HG03571 (cell line): ENCODE measurements around the gene SLC7A9.

Experiments used
- ATAC-seq: cut with Tn5 transposase; IDR thresholded peaks from one replicate; pipeline ENCODE4 v1.9.1; 2021; ENCODE audit not compliant: unreplicated experiment

The SLC7A9 gene

DNA sequence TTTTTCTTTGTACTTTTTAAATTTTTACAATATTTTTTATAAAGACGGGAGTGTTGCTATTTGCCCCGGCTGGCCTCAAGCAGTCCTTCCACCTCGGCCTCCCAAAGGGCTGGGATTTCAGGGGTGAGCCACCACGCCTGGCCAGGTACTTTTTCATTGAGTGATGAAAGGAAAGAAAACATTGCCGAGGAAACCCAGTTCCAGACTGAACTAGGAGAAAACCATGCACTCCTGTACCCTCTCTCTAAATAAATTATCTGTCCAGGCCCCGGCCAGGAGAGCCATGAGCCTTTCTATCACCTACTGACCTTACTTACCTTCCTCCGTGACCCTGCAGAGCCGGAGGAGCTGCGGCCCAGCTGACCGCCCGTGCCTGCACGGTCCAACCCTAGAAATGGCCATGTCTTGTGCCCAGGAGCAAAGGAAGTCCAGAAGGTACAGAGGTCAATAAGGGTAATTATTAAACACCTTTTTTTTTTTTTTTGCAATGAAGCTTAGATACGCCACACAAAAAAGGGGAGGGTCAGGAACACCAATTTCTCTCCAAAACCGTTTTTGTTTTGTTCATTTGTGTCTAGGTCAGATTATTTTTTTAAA is at the start of gene SLC7A9:
TSS of gene SLC7A9 (minus strand) at position 399 of the 597 bp plus-strand sequence. CDS start 1,233 bp downstream, outside the sequence.
- no peak for ATAC-seq

DNA sequence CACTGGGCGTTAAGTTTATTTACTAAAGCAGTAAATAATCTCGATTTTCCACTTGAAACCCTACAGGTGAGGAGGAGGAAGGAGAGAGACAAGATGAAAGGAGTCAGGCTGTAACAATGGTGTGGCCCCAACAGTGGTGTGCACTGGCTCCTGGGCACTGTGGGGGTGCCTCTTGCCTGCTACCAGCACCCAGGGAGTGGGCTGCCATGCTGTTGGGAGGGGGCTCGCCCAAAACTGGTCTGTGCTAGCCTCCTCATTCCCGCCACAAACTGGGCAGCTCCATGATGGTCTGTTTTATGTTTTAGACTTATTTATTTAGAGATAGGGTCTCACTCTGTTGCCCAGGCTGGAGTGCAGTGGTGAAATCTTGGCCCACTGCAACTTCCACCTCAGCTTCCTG is 49.8 kb upstream of the SLC7A9 start:
- ATAC-seq = no peak

DNA sequence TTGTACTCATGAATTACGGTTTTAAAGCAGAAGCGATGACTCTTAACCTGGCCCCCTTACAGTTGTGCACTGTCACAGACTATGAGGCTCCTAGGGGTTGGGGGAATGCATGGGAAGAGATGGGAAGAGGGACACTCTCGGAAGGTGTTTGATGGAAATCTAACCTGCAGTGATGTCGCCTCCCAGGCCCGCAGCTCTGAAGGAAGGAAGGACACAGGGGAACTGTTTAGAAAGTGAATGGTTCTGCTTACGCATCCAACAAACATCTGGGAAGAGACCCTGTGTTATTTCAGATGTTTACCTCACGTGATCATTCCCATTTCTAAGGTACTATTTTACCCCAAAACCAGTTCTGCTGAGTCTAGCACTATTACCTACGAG is 48.0 kb upstream of the SLC7A9 start:
- no peak for ATAC-seq

DNA sequence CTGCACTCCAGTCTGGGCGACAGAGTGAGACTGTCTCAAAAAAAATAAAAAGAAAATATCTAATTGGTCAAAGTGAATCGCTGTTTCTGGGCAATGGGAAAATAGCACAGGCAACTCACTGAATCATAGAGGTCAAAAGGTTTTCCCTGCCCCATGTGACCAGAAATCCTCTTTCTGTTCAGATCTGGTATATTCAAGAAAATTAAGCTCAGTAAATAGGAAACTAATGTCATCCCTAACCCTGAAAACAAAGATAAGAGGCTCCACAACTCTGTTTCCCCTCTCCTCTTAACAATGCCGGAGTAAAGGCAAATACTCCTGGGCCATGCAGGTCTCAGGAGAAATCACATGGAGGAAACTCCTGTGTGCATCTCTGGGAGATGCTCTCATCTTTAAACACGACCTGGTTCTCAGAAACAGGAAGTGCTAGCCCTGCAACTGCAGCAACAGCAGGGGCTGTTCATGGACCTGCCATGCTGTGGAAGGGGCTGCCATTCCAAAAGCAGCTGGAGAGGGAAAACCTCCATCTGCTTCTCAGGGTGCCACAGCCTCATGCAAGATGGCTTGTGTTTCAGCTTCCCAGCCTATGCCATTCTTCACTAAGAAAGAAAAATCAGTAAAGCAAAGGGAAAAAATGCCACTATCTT is 47.5 kb upstream of the SLC7A9 start:
- ATAC-seq = no peak

DNA sequence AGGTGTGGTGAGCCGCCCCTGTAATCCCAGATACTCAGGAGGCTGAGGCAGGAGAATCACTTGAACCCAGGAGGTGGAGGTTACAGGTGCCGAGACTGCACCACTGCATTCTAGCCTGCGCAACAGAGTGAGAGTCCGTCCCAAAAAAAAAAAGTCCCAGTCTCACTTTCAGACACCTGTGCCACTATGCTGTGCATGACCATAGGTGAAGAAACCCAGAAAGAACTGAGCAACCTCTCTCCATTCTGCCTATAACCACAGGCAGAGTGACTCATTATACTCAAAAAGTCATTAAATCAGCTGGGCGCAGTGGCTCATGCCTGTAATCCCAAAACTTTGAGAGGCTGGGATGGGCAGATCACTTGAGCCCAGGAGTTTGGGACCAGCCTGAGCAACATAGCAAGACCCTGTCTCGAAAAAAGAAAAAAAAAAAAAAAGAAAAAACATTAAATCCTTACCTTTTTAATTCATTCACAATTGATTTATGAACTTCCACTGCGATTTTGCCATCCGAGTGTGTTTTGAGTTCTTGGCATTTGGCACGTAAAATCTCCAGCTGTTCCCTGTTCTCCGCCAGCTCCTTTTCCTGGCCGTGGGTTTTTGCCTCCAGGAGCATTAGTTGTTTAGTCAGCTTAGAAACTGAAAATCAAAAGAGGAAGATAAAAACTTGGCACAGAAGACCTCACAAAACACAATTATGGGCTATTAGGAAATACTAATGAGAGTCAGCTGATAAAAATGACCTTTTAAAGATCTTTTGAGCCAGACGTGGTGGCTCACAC is 45.5 kb upstream of the SLC7A9 start:
- no peak for ATAC-seq

DNA sequence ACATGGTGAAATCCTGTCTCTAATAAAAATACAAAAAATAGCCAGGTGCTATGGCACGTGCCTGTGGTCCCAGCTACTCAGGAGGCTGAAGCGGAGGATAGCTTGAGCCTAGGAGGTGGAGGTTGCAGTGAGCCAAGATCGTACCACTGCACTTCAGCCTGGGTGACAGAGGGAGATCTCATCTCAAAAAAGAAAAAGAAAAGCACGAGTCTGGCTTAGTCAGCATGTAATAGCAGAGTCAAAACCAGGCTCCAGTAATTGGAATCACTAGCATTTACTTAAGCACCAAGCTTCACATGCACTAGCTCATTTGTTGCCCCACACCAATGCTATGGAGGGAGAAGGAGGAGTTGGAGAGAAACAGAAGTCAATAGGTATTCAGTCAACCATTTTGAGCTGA is 41.9 kb upstream of the SLC7A9 start:
- ATAC-seq = no peak

DNA sequence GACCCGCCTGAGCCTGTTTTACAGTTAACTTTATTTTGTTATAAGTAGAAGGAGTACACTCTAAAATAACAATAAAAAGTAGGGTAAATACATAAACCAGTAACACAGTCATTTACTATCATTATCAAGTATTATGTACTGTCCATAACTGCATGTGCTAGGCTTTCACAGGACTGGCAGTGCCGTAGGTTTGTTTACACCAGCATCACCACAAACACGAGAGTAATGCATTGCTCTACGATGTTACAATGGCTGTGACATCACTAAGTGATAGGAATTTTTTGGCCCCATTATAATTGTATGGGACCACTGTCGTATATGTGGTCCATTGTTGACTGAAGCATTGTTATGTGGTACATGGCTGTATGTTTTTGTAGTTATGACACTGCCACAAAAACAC is 41.3 kb upstream of the SLC7A9 start:
- no peak for ATAC-seq

DNA sequence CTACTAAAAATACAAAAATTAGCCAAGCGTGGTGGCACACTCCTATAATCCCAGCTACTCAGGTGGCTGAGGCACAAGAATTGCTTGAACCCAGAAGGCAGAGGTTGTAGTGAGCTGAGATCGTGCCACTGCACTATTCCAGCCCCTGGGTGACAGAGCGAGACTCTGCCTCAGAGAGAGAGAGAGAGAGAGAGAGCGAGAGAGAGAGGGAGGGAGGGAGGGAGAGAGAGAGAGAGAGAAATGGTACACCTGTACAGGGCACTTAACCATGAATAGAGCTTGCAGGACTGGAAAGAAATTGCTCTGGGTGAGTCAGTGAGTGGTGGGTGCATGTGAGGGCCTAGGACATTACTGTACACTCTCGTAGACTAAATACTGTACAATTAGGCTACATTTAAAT is 40.5 kb upstream of the SLC7A9 start:
- ATAC-seq = no peak

DNA sequence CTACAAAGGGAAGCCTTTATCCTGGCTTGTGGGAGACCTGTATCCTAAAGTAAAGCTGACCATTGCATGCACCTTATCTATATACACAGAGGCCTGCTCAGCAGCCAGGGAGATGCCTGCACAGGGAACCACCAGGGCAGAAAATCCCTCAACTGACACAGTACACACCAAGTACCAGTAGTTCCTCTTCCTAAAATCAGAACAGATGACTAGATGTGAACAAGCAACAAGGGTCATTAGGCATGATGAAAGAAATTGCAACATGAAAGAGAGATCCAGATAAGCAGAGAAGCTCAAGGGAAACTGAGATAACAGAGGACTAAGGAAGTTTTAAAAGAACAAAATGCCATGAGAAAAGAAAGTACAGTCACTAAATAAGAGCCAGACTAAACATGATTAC is 39.7 kb upstream of the SLC7A9 start:
- ATAC-seq = no peak

DNA sequence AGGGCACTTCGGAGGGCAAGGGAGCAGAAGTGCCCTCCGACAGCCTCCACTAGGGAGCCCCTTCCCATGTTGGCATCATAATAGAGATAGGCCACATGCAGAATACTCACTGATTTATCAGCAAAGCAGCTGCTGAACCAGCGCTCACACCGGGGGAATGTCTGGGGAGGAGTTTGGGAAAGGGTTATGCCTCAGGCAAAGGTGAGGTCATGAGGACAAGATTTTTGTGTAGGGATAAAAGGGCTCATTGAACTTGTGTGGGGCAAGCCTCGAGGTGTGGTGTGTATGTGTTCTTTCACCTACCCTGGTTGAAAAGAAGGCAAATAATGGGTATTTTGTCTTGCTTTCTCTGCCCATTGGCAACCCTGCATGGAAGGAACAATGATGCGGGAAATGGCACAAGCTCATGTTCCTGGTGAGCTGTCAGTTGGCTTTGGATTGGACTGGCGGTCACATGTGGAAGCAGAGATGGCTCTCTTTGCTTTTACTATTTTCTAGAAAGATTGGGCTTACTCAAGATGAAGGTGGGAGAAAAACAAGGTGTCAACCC is 39.1 kb upstream of the SLC7A9 start:
- ATAC-seq = no peak

DNA sequence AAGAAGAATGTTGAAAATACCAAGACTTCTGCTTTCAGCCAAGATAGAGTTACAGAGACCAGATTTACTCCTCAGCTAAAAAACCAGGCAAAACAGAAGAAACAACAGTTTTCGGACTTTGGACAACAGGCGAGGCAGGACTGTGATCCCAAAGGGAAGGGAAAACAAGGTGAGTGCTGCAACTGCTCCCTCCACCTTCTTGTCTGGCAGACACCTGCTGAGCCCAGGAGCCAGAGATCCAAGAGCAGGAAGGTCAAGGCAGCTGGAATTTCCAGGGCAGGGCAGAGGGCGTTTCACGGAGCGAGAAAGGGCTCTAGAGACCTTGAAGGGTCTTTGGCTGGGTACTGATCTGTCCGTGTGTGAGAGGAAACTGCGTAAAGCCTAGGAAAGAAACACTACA is 32.9 kb upstream of the SLC7A9 start:
- ATAC-seq = no peak

DNA sequence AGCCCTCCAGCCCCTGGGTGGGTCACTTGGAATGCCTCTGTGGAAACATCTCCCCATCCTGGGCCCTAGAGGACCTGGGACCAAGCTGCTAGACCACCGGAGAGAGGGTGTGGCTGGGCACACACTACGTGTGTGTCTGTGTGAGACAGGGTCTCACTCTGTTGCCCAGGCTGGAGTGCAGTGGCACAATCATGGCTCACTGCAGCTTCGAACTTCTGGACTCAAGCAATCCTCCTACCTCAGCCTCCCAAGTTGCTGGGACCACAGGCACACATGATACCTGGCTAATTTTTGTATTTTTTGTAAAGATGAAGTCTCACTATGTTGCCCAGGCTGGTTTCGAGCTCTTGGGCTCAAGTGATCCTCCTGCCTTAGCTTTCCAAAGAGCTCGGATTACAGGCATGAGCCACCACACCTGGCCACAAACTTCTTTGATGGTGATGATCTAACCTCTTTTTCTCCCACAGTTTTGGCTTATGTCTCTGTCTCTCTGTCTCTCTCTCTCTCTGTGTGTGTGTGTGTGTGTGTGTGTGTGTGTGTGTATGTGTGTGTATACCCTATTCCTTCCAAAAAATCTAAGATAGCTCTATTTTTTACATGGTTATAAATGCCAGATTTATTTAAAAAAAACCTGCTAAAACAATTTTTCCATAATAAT is 32.1 kb upstream of the SLC7A9 start:
- ATAC-seq = no peak

DNA sequence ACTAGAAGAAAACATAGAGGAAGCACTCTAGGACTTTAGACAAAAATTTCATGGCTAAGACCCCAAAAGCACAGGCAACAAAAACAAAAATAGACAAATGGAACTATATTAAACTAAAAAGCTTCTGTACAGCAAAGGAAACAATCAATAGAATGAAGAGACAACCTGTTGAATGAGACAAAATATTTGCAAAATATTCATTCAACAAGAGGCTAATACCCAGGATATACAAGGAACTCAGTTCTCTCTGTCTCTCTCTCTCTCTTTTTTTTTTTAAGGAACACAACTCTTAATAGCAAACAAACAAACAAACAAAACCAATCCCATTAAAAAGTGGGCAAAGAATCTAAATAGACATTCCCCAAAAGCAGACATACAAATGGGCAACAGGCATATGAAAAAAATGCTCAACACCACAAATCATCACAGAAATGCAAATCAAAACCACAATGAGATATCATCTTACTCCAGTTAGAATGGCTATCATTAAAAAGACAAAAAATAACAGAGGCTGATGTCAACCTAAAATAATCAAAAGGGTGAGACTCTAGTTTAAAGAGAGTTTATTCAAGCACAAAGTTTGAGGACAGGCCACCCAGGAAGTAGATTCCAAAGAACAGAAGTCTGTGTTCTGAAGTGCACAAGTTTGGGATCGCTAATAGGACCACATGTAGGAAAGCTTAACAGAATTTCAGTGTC is 27.1 kb upstream of the SLC7A9 start:
- ATAC-seq = no peak

DNA sequence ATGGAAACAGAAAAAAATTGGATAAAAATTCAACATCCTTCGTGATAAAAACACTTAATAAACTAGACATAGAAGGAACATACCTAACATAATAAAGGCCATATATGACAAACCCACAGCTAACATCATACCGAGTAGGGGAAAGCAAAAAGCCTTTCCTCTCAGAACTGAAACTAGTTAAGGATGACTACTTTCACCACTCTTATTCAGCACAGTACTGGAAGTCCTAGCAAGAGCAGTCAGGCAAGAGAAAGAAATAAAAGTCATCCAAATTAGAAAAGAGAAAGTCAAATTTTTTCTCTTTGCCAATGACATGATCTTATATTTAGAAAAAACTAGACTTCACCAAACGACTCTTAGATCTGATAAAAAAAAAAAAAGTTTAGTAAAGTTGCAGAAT is 25.8 kb upstream of the SLC7A9 start:
- peak; percentile 85 for ATAC-seq

DNA sequence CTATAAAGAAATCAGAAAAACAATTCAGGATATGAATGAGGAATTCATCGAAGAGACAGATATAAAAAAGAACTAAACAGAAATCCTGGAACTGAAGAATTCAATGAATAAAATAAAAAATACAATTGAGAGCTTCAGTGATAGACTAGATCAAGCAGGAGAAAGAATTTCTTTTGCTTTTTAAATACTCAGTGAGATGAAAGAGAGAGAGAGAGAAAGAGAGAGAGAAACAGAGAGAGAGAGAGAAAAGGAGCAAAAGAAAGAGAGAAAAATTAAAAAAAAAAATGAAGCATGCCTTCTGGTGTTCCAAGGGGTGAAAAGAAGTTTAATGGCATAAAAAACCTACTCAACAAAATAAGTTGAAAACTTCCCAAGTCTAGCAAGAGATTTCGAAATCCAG is 22.0 kb upstream of the SLC7A9 start:
- no peak for ATAC-seq

DNA sequence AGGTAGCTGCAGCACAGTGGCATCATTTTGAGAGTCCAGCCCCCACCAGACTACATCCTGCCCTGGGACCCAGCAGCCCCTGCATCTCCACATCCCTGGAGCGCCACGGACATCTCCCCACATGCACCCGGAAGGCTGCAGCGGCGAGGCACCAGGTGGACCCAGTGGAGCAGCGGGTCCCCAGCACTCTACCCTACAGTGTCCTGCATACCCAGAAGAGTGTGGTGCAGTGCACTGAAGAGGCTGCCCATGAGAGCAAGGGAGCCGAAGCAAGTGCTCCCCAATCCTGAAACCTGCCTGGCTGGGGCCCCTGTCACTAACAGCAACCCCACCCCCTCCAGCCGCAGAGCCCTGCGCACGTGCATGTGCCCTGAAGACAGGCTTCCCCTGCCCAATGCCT is 21.3 kb upstream of the SLC7A9 start:
- no peak for ATAC-seq

DNA sequence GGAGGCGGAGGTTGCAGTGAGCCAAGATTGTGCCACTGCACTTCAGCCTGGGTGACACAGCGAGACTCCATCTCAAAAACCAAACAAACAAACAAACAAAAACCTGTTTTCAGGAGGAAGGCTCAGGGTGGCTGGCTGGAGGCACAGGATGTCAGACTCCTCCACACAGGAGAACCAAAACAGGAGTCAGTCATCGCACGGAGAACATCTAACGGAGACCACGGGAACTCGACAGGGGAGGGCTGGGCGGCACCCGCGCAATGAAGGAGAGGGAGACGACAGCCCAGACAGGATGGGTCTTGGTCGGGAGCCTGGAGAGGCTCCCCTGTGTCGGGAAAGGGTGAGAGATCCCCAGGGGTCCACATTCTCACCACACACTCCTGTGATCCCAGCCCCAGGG is 20.8 kb upstream of the SLC7A9 start:
- no peak for ATAC-seq

DNA sequence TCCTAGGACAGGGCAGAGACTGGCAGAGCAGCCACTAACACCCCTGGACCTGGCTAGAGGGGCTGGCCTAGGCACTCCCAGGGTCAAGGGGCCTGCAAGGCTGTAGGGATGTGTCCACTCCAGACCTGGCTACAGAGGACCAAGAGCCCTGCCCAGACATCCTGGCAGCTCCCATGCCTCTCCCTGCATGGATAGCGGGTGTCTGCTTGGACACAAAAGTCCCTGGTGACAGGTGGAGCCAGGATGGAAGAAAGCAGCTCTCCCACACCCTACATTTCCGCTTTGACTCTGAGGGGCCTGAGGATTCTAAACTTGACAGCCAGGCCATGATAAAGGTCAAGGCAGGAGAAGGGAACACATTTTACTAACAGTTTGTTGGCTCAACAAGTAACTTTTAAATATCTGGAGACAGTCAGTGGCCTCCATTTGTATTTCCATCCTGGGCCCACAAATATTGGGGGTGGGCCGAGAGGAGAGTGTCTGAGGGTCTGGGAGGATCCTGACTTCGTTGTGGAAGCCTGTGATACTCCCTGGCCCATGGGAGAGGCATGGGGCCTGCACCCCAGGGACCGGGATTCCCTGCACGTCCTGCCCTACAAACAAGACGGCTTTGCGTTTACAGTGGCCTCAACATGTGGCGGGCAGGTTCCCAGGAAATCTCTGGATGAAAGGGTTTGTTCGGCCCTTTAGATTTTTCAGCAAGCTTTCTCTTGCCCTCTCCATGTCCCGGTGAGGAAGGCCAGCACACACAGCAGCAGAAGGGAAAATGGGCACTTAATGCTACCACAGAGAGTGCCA is 19.8 kb upstream of the SLC7A9 start:
- no peak for ATAC-seq

DNA sequence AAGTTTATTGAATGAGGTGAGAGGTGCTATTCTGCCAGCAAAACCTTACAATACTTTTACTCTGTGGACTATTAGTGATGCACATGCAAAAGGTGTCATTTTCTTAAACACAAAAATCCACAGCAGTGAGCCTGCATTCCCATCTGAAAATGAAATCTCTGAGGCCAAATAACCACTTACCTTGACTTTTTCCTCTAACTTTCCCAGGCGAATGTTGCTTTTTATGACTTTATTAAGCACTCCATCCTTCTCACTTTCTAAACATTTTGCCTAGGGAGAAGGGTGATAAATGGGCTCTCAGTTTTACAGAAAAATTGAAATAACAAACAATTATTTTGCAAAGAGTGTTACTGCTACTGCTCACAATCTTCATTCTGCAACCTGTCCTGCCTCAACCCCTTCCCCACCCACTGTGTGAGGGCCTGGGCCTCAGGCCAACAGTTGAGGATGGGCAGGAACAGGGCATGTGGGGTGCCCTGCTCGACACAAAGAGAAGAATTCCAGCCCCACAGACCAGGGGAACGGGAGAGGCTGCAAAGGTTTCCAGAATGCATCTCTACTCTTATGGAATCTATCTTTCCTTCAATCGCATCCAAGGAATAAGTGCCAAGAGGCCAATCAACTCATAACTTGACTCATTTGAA is 18.1 kb upstream of the SLC7A9 start:
- no peak for ATAC-seq

DNA sequence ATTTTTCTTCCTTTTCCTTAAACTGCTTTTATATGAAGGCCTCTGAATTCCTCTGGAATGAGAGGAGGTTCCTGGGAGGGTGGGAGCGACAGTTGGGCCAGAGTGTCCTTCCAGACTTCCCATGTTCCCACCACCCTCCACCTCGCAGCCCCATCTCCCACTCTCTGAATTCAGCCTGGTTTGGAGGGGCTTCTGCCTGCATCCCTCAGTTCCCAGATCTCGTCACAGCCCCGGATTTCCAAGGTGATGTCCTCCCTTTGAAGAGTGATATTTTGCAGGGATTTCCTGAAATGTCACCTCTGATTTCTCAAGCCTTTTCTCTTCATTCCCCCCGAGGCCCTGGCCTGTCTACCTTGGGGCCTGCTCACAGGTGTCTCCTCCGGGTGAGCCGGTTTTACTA is 16.7 kb upstream of the SLC7A9 start:
- no peak for ATAC-seq
